ENCODE results near the gene SLC25A47. TPM values are rescaled to one million over a fixed set of nuclear protein-coding genes. Genes with fewer than 3 reads are reported as not detected.
"Not testable (repeated sequence)": the region's sequence is repeated elsewhere in the genome, so short reads cannot be mapped to it uniquely, and the experiment has no call there.

Gene SLC25A47
- total RNA-seq, 1 experiment from 2014 or later: not detected

DNA sequence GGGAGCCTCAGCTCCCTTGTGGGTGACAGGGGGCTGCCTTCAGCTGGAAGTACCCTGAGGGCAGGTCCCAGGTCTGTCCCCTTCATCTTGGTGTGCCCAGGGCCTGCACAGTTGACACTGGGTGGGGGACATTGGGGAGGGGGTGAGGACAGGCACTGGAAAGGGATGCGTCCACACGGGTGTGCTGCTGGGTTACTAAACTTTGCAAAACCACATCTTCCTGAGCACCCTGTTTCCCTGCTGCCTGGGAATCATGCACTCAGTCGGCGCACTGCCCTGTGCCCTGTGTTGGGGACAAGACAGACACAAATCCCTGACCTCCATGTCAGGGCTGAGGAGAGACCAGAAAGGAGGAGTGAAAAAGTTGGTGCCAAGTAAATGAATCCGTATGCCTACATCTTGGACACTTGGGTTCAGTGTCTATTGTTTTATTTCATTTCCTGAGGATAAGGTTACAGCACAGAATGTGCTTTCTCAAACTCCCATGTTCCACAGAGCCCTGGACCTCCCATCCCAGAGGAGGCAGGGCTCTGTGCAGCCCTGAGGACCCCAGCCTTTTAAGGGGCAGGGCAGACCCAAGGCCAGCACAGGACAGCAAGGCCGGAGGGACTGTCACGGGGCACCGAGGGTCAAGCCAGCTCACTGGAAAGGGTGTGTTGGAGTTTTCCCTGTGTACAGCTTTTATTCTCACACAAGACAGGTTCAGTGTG, 14.0 kb upstream of the SLC25A47 start:
- Histone ChIP-seq H3K36me3 (ENCODE audit: control insufficient read depth, insufficient read depth, low read length) (no peaks in the 10 kb centered on the region), H3K9me3 (no peaks in the 10 kb centered on the region), H3K4me3 (ENCODE audit: low read depth, low read length) (no peak overlapping the region), H3K27me3 (replicated peaks; ENCODE audit: control insufficient read depth, insufficient read depth, low read length) (no peaks in the 10 kb centered on the region), H3K4me1 (peaks cover 14% of the 10 kb centered on the region; the same call in 1 of the 2 replicates)
- Mint-ChIP-seq H3K9me3 (ENCODE audit: unreplicated experiment) (no peaks in the 10 kb centered on the region), H3K27ac (ENCODE audit: unreplicated experiment) (no peak overlapping the region), H3K4me1 (ENCODE audit: low read depth, unreplicated experiment) (peaks cover 10% of the 10 kb centered on the region), H3K27me3 (ENCODE audit: insufficient read depth, unreplicated experiment) (no peaks in the 10 kb centered on the region), H3K4me3 (ENCODE audit: unreplicated experiment) (no peak overlapping the region), H3K36me3 (ENCODE audit: insufficient read depth, unreplicated experiment) (no peaks in the 10 kb centered on the region)
- TF ChIP-seq, protein P1, sequence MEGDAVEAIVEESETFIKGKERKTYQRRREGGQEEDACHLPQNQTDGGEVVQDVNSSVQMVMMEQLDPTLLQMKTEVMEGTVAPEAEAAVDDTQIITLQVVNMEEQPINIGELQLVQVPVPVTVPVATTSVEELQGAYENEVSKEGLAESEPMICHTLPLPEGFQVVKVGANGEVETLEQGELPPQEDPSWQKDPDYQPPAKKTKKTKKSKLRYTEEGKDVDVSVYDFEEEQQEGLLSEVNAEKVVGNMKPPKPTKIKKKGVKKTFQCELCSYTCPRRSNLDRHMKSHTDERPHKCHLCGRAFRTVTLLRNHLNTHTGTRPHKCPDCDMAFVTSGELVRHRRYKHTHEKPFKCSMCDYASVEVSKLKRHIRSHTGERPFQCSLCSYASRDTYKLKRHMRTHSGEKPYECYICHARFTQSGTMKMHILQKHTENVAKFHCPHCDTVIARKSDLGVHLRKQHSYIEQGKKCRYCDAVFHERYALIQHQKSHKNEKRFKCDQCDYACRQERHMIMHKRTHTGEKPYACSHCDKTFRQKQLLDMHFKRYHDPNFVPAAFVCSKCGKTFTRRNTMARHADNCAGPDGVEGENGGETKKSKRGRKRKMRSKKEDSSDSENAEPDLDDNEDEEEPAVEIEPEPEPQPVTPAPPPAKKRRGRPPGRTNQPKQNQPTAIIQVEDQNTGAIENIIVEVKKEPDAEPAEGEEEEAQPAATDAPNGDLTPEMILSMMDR (IDR thresholded peaks at IDR 0.05; ENCODE audit: insufficient read depth in 1 of 2, low read depth in 1 of 2, low read length in 1 of 2, severe bottlenecking in 1 of 2, unreplicated experiment in 1 of 2): no peak
- POLR2A ChIA-PET: no interaction called here
- CTCF ChIA-PET: interaction anchor here (0.6 to 0.7 kb wide), 2 partner anchors 67 to 133 kb away, joined by 3 to 6 read pairs; partner anchors contain the start of gene WDR25
- BruUV-seq (replicated peaks): no TSS peak
- intact Hi-C loops (cut with micrococcal nuclease; ENCODE audit: unreplicated experiment): no loop called here
- DNase-seq: no peak

DNA sequence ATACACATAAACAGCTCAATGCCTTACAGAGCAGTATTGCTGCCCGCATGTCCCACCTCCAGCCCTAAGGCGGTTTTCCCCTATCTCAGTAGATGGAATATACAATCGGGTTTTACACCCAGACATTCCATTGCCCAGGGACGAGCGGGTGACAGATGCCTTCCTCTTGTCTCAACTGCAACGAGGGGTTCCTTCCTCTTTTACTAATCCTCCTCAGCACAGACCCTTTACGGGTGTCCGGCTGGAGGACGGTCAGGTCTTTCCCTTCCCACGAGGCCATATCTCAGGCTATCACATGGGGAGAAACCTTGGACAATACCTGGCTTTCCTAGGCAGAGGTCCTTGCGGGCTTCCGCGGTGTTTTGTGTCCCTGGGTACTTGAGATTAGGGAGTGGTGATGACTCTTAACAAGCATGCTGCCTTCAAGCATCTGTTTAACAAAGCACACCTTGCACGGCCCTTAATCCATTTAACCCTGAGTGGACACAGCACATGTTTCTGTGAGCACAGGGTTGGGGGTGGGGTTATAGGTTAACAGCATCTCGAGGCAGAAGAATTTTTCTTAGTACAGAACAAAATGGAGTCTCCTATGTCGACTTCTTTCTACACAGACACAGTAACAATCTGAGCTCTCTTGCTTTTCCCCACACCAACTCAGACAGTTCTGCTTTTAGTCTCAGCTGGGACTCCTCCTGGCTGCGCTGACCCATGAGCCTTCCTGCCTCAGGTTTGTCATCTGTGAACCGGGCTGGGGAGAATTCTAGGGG, 10.8 kb upstream of the SLC25A47 start:
- intact Hi-C loops (cut with micrococcal nuclease; ENCODE audit: unreplicated experiment); H3K4me1 Mint-ChIP-seq (ENCODE audit: low read depth, unreplicated experiment); H3K27ac Mint-ChIP-seq (ENCODE audit: unreplicated experiment); H3K9me3 Mint-ChIP-seq (ENCODE audit: unreplicated experiment); H3K4me3 Mint-ChIP-seq (ENCODE audit: unreplicated experiment); H3K36me3 ChIP-seq (ENCODE audit: control insufficient read depth, insufficient read depth, low read length); H3K27me3 Mint-ChIP-seq (ENCODE audit: insufficient read depth, unreplicated experiment); BruUV-seq (replicated peaks); H3K9me3 ChIP-seq; H3K36me3 Mint-ChIP-seq (ENCODE audit: insufficient read depth, unreplicated experiment); POLR2A ChIA-PET; H3K27me3 ChIP-seq (replicated peaks; ENCODE audit: control insufficient read depth, insufficient read depth, low read length); H3K4me3 ChIP-seq (ENCODE audit: low read depth, low read length); DNase-seq; H3K4me1 ChIP-seq: not testable (repeated sequence)
- CTCF ChIA-PET: interaction anchor here (0.5 kb wide), 1 partner anchor 15 kb away, joined by 3 read pairs; no protein-coding TSS in a partner anchor

DNA sequence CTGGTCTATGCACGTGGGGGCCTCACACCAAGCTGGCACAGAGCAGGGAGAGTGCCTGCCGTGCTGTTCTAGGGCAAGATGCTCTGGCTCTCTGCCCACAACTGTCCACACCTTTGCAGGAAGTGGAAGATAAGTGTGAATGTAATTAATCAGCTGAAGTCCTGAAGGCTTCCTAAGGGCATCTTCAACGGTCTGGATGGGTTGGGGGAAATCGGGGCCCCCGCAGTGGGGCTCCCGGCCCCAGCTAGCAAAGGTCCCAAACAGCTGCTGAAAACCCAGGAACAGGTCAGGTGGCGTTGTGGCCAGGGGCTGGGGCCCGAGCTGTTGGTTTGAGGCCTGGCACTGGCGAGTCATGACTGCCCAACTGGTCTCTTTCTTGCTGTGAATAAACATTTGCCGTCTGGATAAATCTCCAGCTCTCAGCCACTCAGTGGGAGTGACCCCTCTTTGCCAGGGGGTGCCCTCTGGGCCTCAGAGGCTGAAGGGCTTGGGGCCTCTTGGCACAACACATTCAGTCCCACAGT, 10.2 kb upstream of the SLC25A47 start:
- Mint-ChIP-seq H3K9me3 (ENCODE audit: unreplicated experiment) (no peaks in the 10 kb centered on the region), H3K27me3 (ENCODE audit: insufficient read depth, unreplicated experiment) (no peaks in the 10 kb centered on the region), H3K4me1 (ENCODE audit: low read depth, unreplicated experiment) (no peaks in the 10 kb centered on the region), H3K27ac (ENCODE audit: unreplicated experiment) (no peak overlapping the region), H3K36me3 (ENCODE audit: insufficient read depth, unreplicated experiment) (no peaks in the 10 kb centered on the region), H3K4me3 (ENCODE audit: unreplicated experiment) (no peak overlapping the region)
- CTCF ChIA-PET: no interaction called here
- DNase-seq: no peak
- TF ChIP-seq, protein P1 (IDR thresholded peaks at IDR 0.05; ENCODE audit: insufficient read depth in 1 of 2, low read depth in 1 of 2, low read length in 1 of 2, severe bottlenecking in 1 of 2, unreplicated experiment in 1 of 2): no peak
- no peaks in the 10 kb centered on the region for H3K4me1 ChIP-seq
- no peaks in the 10 kb centered on the region for H3K27me3 ChIP-seq (replicated peaks; ENCODE audit: control insufficient read depth, insufficient read depth, low read length)
- intact Hi-C loops (cut with micrococcal nuclease; ENCODE audit: unreplicated experiment): no loop called here
- no TSS peak for BruUV-seq (replicated peaks)
- no peak overlapping the region for H3K4me3 ChIP-seq (ENCODE audit: low read depth, low read length)
- H3K9me3 ChIP-seq: no peaks in the 10 kb centered on the region
- POLR2A ChIA-PET: no interaction called here
- H3K36me3 ChIP-seq (ENCODE audit: control insufficient read depth, insufficient read depth, low read length): no peaks in the 10 kb centered on the region
